CD8-positive, alpha-beta memory T cell (primary cell): Measurements from ENCODE around the gene BPI. TPM values are rescaled to one million over a fixed set of nuclear protein-coding genes. Genes with fewer than 3 reads are reported as not detected.

ENCODE experiments used
- CTCF ChIA-PET: fragments of 350-600 bp; sonication (Branson Sonifier 250); formaldehyde crosslinking; loops from one replicate; lab custom pipeline; 2021; ENCODE audit warnings: antibody characterized with exemption; lab: Charles Lee
- POLR2A ChIA-PET: fragments of 350-600 bp; sonication (Branson Sonifier 250); formaldehyde crosslinking; loops from one replicate; lab custom pipeline; 2021; ENCODE audit warnings: antibody characterized with exemption; lab: Charles Lee
- DNase-seq, 5 donors: peaks; one replicate each; pipeline versions ENCODE4 v3.0.0 to v3.0.0-alpha.2; 2020 to 2022; ENCODE audit warnings: mixed read lengths in 1 of 5
- H3K27ac ChIP-seq: one replicate; pipeline ENCODE4 v1.7.0; 2013; ENCODE audit warnings: low read depth, mild to moderate bottlenecking, low read length, moderate library complexity
- H3K27me3 ChIP-seq: 2 replicates; pipeline ENCODE4 v1.7.0; 2013; ENCODE audit warnings: low read length, mild to moderate bottlenecking; ENCODE audit not compliant: insufficient read depth, poor library complexity, severe bottlenecking
- H3K36me3 ChIP-seq: 2 replicates; pipeline ENCODE4 v1.7.0; 2013; ENCODE audit warnings: mild to moderate bottlenecking, low read length, moderate library complexity; ENCODE audit not compliant: insufficient read depth
- H3K4me1 ChIP-seq: 2 replicates; pipeline ENCODE4 v1.7.0; 2013; ENCODE audit warnings: mild to moderate bottlenecking, low read length, moderate library complexity; ENCODE audit not compliant: insufficient read depth
- H3K4me3 ChIP-seq: 2 replicates; pipeline ENCODE4 v1.7.0; 2013; ENCODE audit warnings: mild to moderate bottlenecking, low read length
- H3K9me3 ChIP-seq: 2 replicates; pipeline ENCODE4 v1.7.0; 2013; ENCODE audit warnings: mild to moderate bottlenecking, low read length
- H3K27ac Mint-ChIP-seq, 8 donors: one replicate each; pipeline ENCODE4 v1.8.0; 2020 to 2021; ENCODE audit warnings: mixed read lengths in 8 of 8, mild to moderate bottlenecking in 6 of 8, inconsistent platforms in 3 of 8, moderate library complexity in 3 of 8
- H3K27me3 Mint-ChIP-seq, 2 donors: one replicate each; pipeline ENCODE4 v1.8.0; 2020 to 2021; ENCODE audit warnings: mixed read lengths in 2 of 2, mild to moderate bottlenecking in 1 of 2, moderate library complexity in 1 of 2
- H3K36me3 Mint-ChIP-seq, 3 donors: one replicate each; pipeline ENCODE4 v1.8.0; 2020 to 2021; ENCODE audit warnings: mixed read lengths in 3 of 3, inconsistent platforms in 1 of 3, mild to moderate bottlenecking in 1 of 3
- H3K4me1 Mint-ChIP-seq, 3 donors: one replicate each; pipeline ENCODE4 v1.8.0; 2020 to 2021; ENCODE audit warnings: mixed read lengths in 3 of 3, inconsistent platforms in 1 of 3, mild to moderate bottlenecking in 1 of 3
- H3K4me3 Mint-ChIP-seq, 7 donors: one replicate each; pipeline ENCODE4 v1.8.0; 2020 to 2021; ENCODE audit warnings: mixed read lengths in 7 of 7, mild to moderate bottlenecking in 6 of 7, moderate library complexity in 4 of 7, inconsistent platforms in 2 of 7
- H3K9me3 Mint-ChIP-seq, 5 donors: one replicate each; pipeline ENCODE4 v1.8.0; 2020 to 2022; ENCODE audit warnings: mixed read lengths in 5 of 5, mild to moderate bottlenecking in 3 of 5, moderate library complexity in 2 of 5, inconsistent platforms in 1 of 5
- polyA plus RNA-seq: library from polyadenylated mRNA; unstranded; fragments of 300-500 nt; fragmentation: Illumina TruSeq; gene quantifications from one replicate; pipeline ENCODE4 v1.2.3, GENCODE V29; 2021
- total RNA-seq, 2 experiments: library from RNA; stranded (reverse); gene quantifications; one replicate each; pipeline ENCODE4 v1.2.3, GENCODE V29; 2021

Gene BPI
- total and polyA plus RNA-seq, 3 experiments from 2014 or later: not detected

DNA sequence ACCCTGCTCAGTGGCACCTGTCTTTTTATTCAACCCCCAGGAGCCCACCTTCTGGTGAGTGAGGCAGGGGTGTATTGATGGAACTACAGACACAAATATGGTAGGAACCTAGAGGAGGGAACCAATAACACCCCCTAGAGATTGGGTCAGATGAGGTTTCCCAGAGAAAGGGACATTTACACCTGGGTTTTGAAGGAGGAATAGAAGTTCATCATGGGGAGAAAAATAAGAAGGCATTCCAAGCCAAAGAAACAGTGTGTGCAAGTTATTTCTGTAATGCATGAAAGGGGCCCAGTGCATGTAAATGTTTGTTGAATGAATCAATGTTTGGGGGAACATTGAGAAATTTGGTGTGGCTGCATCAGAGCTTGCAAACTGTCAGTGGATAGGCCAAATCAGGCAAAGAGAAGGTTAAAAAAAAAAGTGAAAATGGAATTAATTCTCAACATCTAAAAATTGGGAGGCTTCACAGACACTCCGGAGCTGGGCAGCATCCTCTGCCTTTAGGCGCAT, 32.3 kb upstream of the BPI start:
- Histone ChIP-seq H3K4me1 (no peaks in the 10 kb centered on the region), H3K27me3 (no peaks in the 10 kb centered on the region), H3K9me3 (no peaks in the 10 kb centered on the region), H3K27ac (no peak overlapping the region), H3K4me3 (no peak overlapping the region), H3K36me3 (no peaks in the 10 kb centered on the region)
- H3K27me3 Mint-ChIP-seq: peaks cover 11 to 30% of the 10 kb centered on the region in 2 donors
- no peaks in the 10 kb centered on the region for H3K36me3 Mint-ChIP-seq
- H3K4me3 Mint-ChIP-seq: no peak overlapping the region
- no peaks in the 10 kb centered on the region for H3K9me3 Mint-ChIP-seq
- H3K27ac Mint-ChIP-seq: no peak overlapping the region
- ChIA-PET CTCF (no interaction called here), POLR2A (no interaction called here)
- no peaks in the 10 kb centered on the region for H3K4me1 Mint-ChIP-seq
- DNase-seq: no peak

DNA sequence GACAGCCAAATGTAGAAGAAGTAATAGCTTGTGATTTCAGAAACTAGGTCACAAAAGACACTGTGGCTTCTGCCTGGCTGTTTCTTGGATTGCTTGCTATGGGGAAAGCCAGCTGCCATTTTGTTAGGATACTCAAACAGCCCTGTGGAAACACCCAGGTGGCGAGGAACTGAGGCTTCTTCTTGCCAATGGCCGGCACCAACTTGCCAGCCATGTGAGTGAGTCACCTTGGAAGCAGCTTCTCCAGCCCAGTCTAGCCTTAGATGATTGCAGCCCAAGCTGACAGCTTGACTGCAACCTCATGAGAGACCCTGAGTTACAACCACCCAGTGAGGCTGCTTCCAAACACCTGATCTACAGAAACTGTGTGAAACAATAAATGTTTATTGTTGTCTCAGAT, 31.6 kb upstream of the BPI start:
- H3K27me3 Mint-ChIP-seq: peaks cover 9 to 29% of the 10 kb centered on the region in 2 donors
- H3K4me3 Mint-ChIP-seq: no peak overlapping the region
- no peaks in the 10 kb centered on the region for H3K36me3 Mint-ChIP-seq
- Histone ChIP-seq H3K27me3 (no peaks in the 10 kb centered on the region), H3K4me1 (no peaks in the 10 kb centered on the region), H3K4me3 (no peak overlapping the region), H3K36me3 (no peaks in the 10 kb centered on the region), H3K27ac (no peak overlapping the region), H3K9me3 (no peaks in the 10 kb centered on the region)
- DNase-seq: no peak
- no peaks in the 10 kb centered on the region for H3K9me3 Mint-ChIP-seq
- ChIA-PET POLR2A (no interaction called here), CTCF (no interaction called here)
- no peaks in the 10 kb centered on the region for H3K4me1 Mint-ChIP-seq
- H3K27ac Mint-ChIP-seq: no peak overlapping the region

DNA sequence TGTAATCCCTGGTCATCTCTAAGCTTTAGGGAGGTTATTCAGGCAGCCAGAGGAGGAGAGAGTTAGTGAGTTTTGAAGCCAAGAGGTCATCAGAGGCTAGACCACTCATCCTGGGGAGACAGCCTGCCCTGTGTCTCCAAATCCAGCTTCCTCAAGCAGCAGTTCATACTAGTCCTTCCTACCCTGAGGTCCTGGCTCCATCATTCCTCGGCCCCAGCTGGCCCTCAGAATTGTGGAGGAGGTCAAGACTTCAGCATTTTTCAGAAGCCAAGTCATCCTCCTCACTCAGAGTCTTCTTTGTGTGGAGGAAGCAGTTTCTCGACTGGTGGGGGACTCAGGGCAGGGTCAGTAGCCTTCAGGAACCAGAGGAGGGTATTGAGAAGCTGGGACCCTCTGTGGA, 31.0 kb upstream of the BPI start:
- no peaks in the 10 kb centered on the region for H3K9me3 Mint-ChIP-seq
- no peaks in the 10 kb centered on the region for H3K36me3 ChIP-seq
- no peak overlapping the region for H3K27ac ChIP-seq
- no peaks in the 10 kb centered on the region for H3K36me3 Mint-ChIP-seq
- CTCF ChIA-PET: no interaction called here
- no peaks in the 10 kb centered on the region for H3K4me1 Mint-ChIP-seq
- no peaks in the 10 kb centered on the region for H3K27me3 ChIP-seq
- H3K9me3 ChIP-seq: no peaks in the 10 kb centered on the region
- no peaks in the 10 kb centered on the region for H3K4me1 ChIP-seq
- H3K4me3 ChIP-seq: no peak overlapping the region
- peak overlapping the region in 1 of 8 donors; percentile 27 for H3K27ac Mint-ChIP-seq
- POLR2A ChIA-PET: no interaction called here
- peaks cover 9 to 29% of the 10 kb centered on the region in 2 donors for H3K27me3 Mint-ChIP-seq
- DNase-seq: no peak
- no peak overlapping the region for H3K4me3 Mint-ChIP-seq

DNA sequence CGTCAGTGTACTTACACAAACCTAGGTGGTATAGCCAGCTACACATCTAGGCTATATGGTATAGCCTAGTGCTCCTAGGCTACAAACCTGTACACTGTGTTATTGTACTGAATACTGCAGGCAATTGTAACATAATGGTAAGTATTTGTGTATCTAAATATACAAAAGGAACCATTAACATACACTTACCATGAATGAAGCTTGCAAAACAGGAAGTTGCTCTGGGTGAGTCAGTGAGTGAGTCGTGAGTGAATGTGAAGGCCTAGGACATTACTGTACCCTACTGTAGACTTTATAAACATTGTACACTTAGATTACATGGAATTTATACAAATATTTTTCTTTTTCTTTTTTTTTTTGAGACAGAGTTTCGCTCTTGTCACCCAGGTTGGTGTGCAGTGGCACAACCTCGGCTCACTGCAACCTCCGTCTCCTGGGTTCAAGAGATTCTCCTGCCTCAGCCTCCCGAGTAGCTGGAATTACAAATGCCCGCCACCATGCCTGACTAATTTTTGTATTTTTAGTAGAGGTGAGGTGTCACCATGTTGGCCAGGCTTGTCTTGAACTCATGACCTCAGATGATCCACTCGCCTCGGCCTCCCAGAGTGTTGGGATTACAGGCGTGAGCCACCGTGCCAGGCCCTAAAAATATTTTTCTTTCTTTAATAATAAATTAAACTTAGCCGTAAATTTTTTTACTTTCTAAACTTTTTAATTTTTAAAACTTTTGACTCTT, 28.0 kb upstream of the BPI start:
- H3K27ac ChIP-seq: no peak overlapping the region
- Mint-ChIP-seq H3K27me3 (peaks cover 4 to 10% of the 10 kb centered on the region in 2 donors), H3K9me3 (no peaks in the 10 kb centered on the region), H3K4me1 (no peaks in the 10 kb centered on the region), H3K27ac (no peak overlapping the region), H3K36me3 (no peaks in the 10 kb centered on the region), H3K4me3 (no peak overlapping the region)
- H3K9me3 ChIP-seq: no peaks in the 10 kb centered on the region
- DNase-seq: no peak
- H3K4me1 ChIP-seq: no peaks in the 10 kb centered on the region
- no peaks in the 10 kb centered on the region for H3K27me3 ChIP-seq
- H3K36me3 ChIP-seq: no peaks in the 10 kb centered on the region
- H3K4me3 ChIP-seq: no peak overlapping the region
- CTCF ChIA-PET: no interaction called here
- POLR2A ChIA-PET: no interaction called here

DNA sequence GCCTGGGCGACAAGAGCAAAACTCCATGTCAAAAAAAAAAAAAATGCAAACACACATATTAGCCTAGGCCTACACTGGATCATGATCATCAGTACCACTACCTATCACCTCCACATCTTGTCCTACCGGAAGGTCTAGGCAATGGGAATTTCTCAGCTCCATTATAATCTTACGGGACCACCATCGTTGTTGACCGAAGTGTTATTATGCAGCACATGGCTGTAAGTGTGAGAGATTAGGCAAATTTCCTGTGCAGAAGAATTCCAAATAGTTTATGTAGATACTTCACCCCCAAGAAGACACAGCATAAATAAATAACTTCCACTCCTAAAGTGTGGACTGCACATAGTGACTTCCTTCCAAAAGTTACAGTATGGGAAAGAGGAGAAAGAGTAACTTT, 26.7 kb upstream of the BPI start:
- CTCF ChIA-PET: interaction anchor here (1.3 kb wide), 1 partner anchor 25 kb away, joined by 3 read pairs; no protein-coding TSS in a partner anchor
- Histone ChIP-seq H3K4me3 (no peak overlapping the region), H3K4me1 (no peaks in the 10 kb centered on the region), H3K36me3 (no peaks in the 10 kb centered on the region), H3K27ac (no peak overlapping the region), H3K9me3 (no peaks in the 10 kb centered on the region), H3K27me3 (no peaks in the 10 kb centered on the region)
- POLR2A ChIA-PET: no interaction called here
- no peaks in the 10 kb centered on the region for H3K9me3 Mint-ChIP-seq
- no peak for DNase-seq
- no peak overlapping the region for H3K4me3 Mint-ChIP-seq
- no peaks in the 10 kb centered on the region for H3K36me3 Mint-ChIP-seq
- H3K4me1 Mint-ChIP-seq: no peaks in the 10 kb centered on the region
- no peak overlapping the region for H3K27ac Mint-ChIP-seq
- H3K27me3 Mint-ChIP-seq: peaks cover 2 to 4% of the 10 kb centered on the region in 2 donors

DNA sequence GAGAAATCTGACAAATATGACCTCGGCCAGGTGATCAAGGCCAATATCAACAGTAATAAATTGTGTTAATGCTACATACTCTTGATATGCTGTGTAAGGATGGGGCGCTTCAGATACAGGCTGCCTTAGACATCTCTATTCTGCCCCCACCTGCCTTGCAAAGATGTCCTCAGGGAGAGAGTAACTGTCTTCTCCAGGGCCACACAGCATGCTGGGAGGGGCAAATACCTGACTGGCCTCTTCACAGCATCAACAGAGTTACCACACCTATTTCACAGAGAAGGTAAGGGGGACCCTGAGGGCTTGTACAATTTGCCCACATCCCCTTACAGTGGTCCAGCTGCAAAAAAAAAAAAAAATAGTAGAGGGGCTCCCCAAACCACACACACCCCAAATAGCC, 26.3 kb upstream of the BPI start:
- H3K27me3 ChIP-seq: no peaks in the 10 kb centered on the region
- ChIA-PET POLR2A (no interaction called here), CTCF (interaction anchor here (1.3 kb wide), 1 partner anchor 24 kb away, joined by 3 read pairs; no protein-coding TSS in a partner anchor)
- no peak overlapping the region for H3K4me3 ChIP-seq
- Mint-ChIP-seq H3K27ac (no peak overlapping the region), H3K27me3 (peaks cover 2 to 4% of the 10 kb centered on the region in 2 donors), H3K9me3 (no peaks in the 10 kb centered on the region), H3K4me3 (no peak overlapping the region), H3K4me1 (no peaks in the 10 kb centered on the region), H3K36me3 (no peaks in the 10 kb centered on the region)
- no peaks in the 10 kb centered on the region for H3K36me3 ChIP-seq
- H3K9me3 ChIP-seq: no peaks in the 10 kb centered on the region
- H3K27ac ChIP-seq: no peak overlapping the region
- DNase-seq: no peak
- H3K4me1 ChIP-seq: no peaks in the 10 kb centered on the region

DNA sequence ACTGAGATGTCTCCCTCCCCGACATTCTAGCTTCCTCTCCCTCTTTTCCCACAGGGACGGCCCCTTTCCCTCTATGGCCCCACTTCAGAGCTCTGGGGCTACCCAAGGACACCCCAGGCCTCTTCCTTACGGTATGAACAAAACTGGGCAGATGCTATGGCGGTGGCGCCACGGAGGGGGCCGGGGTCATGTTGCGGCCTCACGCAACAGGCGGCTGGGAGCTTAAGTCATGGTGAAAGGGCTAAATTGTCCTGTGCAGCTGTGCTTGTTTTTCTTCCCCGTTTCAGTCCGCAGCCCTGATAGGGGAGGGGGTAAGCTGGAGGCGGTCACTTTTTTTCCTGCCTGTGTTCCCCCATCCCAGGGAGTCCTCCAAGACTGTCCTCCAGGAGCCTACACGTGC, 25.8 kb upstream of the BPI start:
- H3K4me3 Mint-ChIP-seq: no peak overlapping the region
- POLR2A ChIA-PET: no interaction called here
- no peak for DNase-seq
- H3K27ac ChIP-seq: no peak overlapping the region
- H3K4me1 ChIP-seq: no peaks in the 10 kb centered on the region
- no peak overlapping the region for H3K4me3 ChIP-seq
- no peaks in the 10 kb centered on the region for H3K9me3 ChIP-seq
- H3K27ac Mint-ChIP-seq: no peak overlapping the region
- CTCF ChIA-PET: interaction anchor here (1.3 kb wide), 1 partner anchor 24 kb away, joined by 3 read pairs; no protein-coding TSS in a partner anchor
- no peaks in the 10 kb centered on the region for H3K4me1 Mint-ChIP-seq
- H3K27me3 Mint-ChIP-seq: peaks cover 2 to 4% of the 10 kb centered on the region in 2 donors
- no peaks in the 10 kb centered on the region for H3K36me3 ChIP-seq
- H3K36me3 Mint-ChIP-seq: no peaks in the 10 kb centered on the region
- no peaks in the 10 kb centered on the region for H3K27me3 ChIP-seq
- H3K9me3 Mint-ChIP-seq: no peaks in the 10 kb centered on the region

DNA sequence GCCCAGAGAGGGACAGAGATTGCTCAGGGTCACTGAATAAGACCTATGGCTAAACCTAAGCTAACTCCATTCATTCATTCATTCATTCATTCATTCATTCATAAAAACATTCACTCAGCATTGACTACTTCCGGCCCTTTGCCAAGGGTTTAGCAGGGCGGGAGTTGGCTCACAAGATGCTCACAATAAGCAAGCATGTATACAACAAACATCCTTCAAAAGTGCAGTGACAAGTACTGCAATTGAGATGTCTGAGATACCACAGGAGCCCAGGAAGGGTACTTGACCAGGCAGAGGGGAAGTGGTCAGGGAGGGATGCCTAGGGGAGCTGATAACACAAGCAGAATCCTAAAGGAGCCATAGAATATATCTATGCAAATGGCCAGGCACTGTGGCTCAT, 25.2 kb upstream of the BPI start:
- H3K36me3 Mint-ChIP-seq: no peaks in the 10 kb centered on the region
- peaks cover 4 to 7% of the 10 kb centered on the region in 2 donors for H3K27me3 Mint-ChIP-seq
- no peak overlapping the region for H3K4me3 Mint-ChIP-seq

More for the DNA sequence above, 25.2 kb upstream of the BPI start:
- ChIA-PET CTCF (interaction anchor here (1.3 kb wide), 1 partner anchor 23 kb away, joined by 3 read pairs; no protein-coding TSS in a partner anchor), POLR2A (no interaction called here)
- Histone ChIP-seq H3K4me1 (no peaks in the 10 kb centered on the region), H3K27me3 (no peaks in the 10 kb centered on the region), H3K36me3 (no peaks in the 10 kb centered on the region), H3K27ac (no peak overlapping the region), H3K9me3 (no peaks in the 10 kb centered on the region), H3K4me3 (no peak overlapping the region)
- Mint-ChIP-seq H3K4me1 (no peaks in the 10 kb centered on the region), H3K9me3 (no peaks in the 10 kb centered on the region), H3K27ac (no peak overlapping the region)
- DNase-seq: no peak
